Measurements from ENCODE around the gene KCNQ4.

KCNQ4 gene

GRCh38 chr1:40755067-40755466 is 28.5 kb upstream of the KCNQ4 start:
- no peak for DNase-seq (ENCODE audit: low spot score)

GRCh38 chr1:40756523-40756922 is 27.1 kb upstream of the KCNQ4 start:
- no peak for DNase-seq (ENCODE audit: low spot score)

GRCh38 chr1:40757084-40757483 is 26.5 kb upstream of the KCNQ4 start:
- DNase-seq (ENCODE audit: low spot score), result no peak

GRCh38 chr1:40758004-40758403 is 25.6 kb upstream of the KCNQ4 start:
- no peak for DNase-seq (ENCODE audit: low spot score)

- DNase-seq (ENCODE audit: low spot score), result no peak
Measured at GRCh38 chr1:40758578-40759343, 24.8 kb upstream of the KCNQ4 start.

GRCh38 chr1:40760984-40761383 is 22.6 kb upstream of the KCNQ4 start:
- DNase-seq (ENCODE audit: low spot score), result no peak

GRCh38 chr1:40762144-40762923 is 21.3 kb upstream of the KCNQ4 start:
- no peak for DNase-seq (ENCODE audit: low spot score)

GRCh38 chr1:40763742-40764532 is 19.6 kb upstream of the KCNQ4 start:
- DNase-seq (ENCODE audit: low spot score), result no peak

- DNase-seq (ENCODE audit: low spot score), result no peak
Measured at GRCh38 chr1:40764981-40765380, 18.6 kb upstream of the KCNQ4 start.

GRCh38 chr1:40766017-40766416 is 17.6 kb upstream of the KCNQ4 start:
- DNase-seq (ENCODE audit: low spot score), result no peak

GRCh38 chr1:40766560-40766959 is 17.0 kb upstream of the KCNQ4 start:
- DNase-seq (ENCODE audit: low spot score), result no peak

GRCh38 chr1:40768146-40768990 is 15.2 kb upstream of the KCNQ4 start:
- DNase-seq (ENCODE audit: low spot score), result no peak

GRCh38 chr1:40769815-40770214 is 13.8 kb upstream of the KCNQ4 start:
- DNase-seq (ENCODE audit: low spot score), result no peak

GRCh38 chr1:40770296-40771070 is 13.1 kb upstream of the KCNQ4 start:
- no peak for DNase-seq (ENCODE audit: low spot score)

- DNase-seq (ENCODE audit: low spot score), result no peak
Measured at GRCh38 chr1:40772146-40772955, 11.2 kb upstream of the KCNQ4 start.

GRCh38 chr1:40773748-40774265 is 9.8 kb upstream of the KCNQ4 start:
- no peak for DNase-seq (ENCODE audit: low spot score)

- DNase-seq (ENCODE audit: low spot score), result no peak
Measured at GRCh38 chr1:40774266-40774998, 9.2 kb upstream of the KCNQ4 start.

GRCh38 chr1:40776236-40777072 is 7.1 kb upstream of the KCNQ4 start:
- DNase-seq (ENCODE audit: low spot score), result no peak
